WERI-Rb-1 (cell line): ENCODE measurements around the gene JOSD2.

Experiments used
- DNase-seq: peaks from one replicate; pipeline ENCODE4 v3.0.0-alpha.2; 2020
- H3K27ac ChIP-seq: fragments of 250-450 bp; sonication (Bioruptor Pico); 2 replicates; pipeline ENCODE4 v1.5.1; 2020; ENCODE audit warnings: mild to moderate bottlenecking, moderate library complexity
- H3K27me3 ChIP-seq: fragments of 250-450 bp; sonication (Bioruptor Pico); 2 replicates; pipeline ENCODE4 v1.5.1; 2021; ENCODE audit warnings: mild to moderate bottlenecking, low read depth, moderate library complexity; ENCODE audit not compliant: insufficient read depth, severe bottlenecking
- H3K36me3 ChIP-seq: fragments of 250-450 bp; sonication (Bioruptor Pico); 2 replicates; pipeline ENCODE4 v1.5.1; 2020; ENCODE audit warnings: mild to moderate bottlenecking, moderate library complexity
- H3K4me3 ChIP-seq: 2 replicates; pipeline ENCODE4 v1.5.1; 2011; ENCODE audit warnings: low read depth, mild to moderate bottlenecking, control low read depth, low read length
- H3K9me3 ChIP-seq: fragments of 250-450 bp; sonication (Bioruptor Pico); 2 replicates; pipeline ENCODE4 v1.5.1; 2021; ENCODE audit warnings: mild to moderate bottlenecking, moderate library complexity; ENCODE audit not compliant: severe bottlenecking
- TF ChIP-seq, protein P1 (sequence below): IDR thresholded peaks from 2 replicates; pipeline ENCODE4 v1.5.1; 2011; ENCODE audit warnings: low read depth, mild to moderate bottlenecking, control low read depth, inconsistent platforms, low read length

The JOSD2 gene

DNA sequence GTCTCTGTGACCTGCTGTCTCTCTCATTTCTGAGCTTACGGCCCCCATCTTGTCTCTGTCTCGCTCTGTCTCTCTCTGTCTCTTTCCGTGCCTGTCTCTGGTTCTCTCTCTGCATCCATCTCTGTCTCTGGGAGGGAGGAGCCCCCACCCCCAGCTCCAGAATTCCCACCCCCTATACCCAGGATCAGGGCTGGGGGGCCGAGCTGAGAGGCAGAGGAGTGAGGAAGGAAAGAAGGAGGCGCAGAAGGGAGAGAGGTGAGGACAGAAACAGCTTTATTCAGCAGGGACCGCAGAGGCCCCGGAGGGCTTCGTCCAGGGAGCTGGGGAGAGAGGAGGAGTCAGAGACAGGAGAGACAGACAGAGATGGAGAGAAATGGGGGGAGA, 14.0 kb downstream of the JOSD2 start:
- TF ChIP-seq, protein P1, sequence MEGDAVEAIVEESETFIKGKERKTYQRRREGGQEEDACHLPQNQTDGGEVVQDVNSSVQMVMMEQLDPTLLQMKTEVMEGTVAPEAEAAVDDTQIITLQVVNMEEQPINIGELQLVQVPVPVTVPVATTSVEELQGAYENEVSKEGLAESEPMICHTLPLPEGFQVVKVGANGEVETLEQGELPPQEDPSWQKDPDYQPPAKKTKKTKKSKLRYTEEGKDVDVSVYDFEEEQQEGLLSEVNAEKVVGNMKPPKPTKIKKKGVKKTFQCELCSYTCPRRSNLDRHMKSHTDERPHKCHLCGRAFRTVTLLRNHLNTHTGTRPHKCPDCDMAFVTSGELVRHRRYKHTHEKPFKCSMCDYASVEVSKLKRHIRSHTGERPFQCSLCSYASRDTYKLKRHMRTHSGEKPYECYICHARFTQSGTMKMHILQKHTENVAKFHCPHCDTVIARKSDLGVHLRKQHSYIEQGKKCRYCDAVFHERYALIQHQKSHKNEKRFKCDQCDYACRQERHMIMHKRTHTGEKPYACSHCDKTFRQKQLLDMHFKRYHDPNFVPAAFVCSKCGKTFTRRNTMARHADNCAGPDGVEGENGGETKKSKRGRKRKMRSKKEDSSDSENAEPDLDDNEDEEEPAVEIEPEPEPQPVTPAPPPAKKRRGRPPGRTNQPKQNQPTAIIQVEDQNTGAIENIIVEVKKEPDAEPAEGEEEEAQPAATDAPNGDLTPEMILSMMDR = no peak
- no peaks in the 10 kb centered on the region for H3K9me3 ChIP-seq
- no peaks in the 10 kb centered on the region for H3K27me3 ChIP-seq
- peak overlapping the region; percentile 16; the same call in 1 of the 2 replicates for H3K27ac ChIP-seq
- DNase-seq = no peak
- no peak overlapping the region for H3K4me3 ChIP-seq
- no peaks in the 10 kb centered on the region for H3K36me3 ChIP-seq

- no peaks in the 10 kb centered on the region for H3K36me3 ChIP-seq
- H3K27ac ChIP-seq = no peak overlapping the region; the same call in 1 of the 2 replicates
- DNase-seq = peak; percentile 47
- no peaks in the 10 kb centered on the region for H3K9me3 ChIP-seq
- TF ChIP-seq, protein P1 = no peak
- no peaks in the 10 kb centered on the region for H3K27me3 ChIP-seq
- H3K4me3 ChIP-seq = no peak overlapping the region
Observed at GRCh38 chr19:50496189-50497021, 14.6 kb downstream of the JOSD2 start.

GRCh38 chr19:50495020-50495531, 15.9 kb downstream of the JOSD2 start:
- DNase-seq = no peak
- Histone ChIP-seq H3K27me3 (no peaks in the 10 kb centered on the region), H3K27ac (no peak overlapping the region), H3K4me3 (no peak overlapping the region), H3K9me3 (no peaks in the 10 kb centered on the region), H3K36me3 (peaks cover 8% of the 10 kb centered on the region; the same call in 1 of the 2 replicates)
- TF ChIP-seq, protein P1 = no peak

DNA sequence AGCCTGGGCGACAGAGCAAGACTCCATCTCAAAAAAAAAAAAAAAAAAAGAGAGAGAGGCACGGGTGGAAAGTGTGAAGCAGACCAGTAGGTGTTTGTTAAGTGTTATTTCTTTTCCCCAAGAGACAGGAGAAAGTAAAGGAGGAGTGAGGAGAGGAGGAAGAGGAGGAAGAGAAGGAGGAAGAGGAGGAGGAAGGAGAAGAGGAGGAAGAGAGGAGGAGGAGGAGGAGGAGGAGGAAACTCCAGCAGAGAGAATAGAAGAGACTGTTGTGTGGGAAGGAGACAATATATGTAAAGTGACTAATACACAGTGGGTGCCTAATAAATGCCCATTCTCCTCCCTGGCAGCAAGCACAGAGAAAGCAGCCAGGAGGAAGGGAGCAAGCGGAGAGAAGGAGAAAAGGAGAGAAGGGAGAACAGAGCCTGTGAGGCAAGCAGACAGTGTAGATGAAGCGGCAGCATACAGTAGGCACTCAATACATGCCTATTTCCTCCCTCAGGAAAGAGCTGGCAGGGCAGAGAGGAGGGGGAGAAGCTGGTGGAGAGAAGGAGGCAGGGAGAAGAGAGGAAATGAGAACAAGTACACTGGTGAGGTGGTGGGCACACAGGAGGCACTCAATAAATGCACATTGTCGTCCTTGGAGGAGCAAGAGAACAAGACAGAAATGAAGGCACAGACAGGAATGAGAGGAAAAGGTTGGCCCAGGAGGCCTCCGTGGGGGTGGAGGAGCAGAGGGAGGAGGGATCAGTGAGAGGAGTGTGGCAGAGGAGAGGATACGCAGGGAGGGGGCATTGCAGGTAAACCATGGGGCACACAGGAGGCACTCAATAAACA, 16.6 kb downstream of the JOSD2 start:
- H3K27me3 ChIP-seq = no peaks in the 10 kb centered on the region
- peaks cover 8% of the 10 kb centered on the region; the same call in 1 of the 2 replicates for H3K36me3 ChIP-seq
- no peaks in the 10 kb centered on the region for H3K9me3 ChIP-seq
- no peak overlapping the region for H3K4me3 ChIP-seq
- H3K27ac ChIP-seq = no peak overlapping the region
- DNase-seq = no peak
- TF ChIP-seq, protein P1 = no peak

GRCh38 chr19:50493171-50493570, 17.8 kb downstream of the JOSD2 start:
- Histone ChIP-seq H3K27ac (no peak overlapping the region), H3K27me3 (no peaks in the 10 kb centered on the region)
- TF ChIP-seq, protein P1 = no peak

More at GRCh38 chr19:50493171-50493570, 17.8 kb downstream of the JOSD2 start:
- Histone ChIP-seq H3K4me3 (no peak overlapping the region), H3K36me3 (peaks cover 8% of the 10 kb centered on the region; the same call in 1 of the 2 replicates), H3K9me3 (no peaks in the 10 kb centered on the region)
- DNase-seq = no peak
